OCI-LY3 (cell line): ENCODE measurements around the gene GHITM.
"Not testable (repeated sequence)": the region's sequence is repeated elsewhere in the genome, so short reads cannot be mapped to it uniquely, and the experiment has no call there.

Source experiments
- CTCF ChIP-seq: fragments of 200-600, 300-600 bp; sonication (generic); IDR thresholded peaks from 2 replicates; pipeline ENCODE4 v1.5.1; 2014; ENCODE audit warnings: antibody characterized with exemption, low read length, low read depth
- EZH2phosphoT487 ChIP-seq: fragments of 200-600 bp; shearing (Covaris generic); IDR thresholded peaks from 2 replicates; pipeline ENCODE4 v1.6.1; 2018; ENCODE audit warnings: antibody characterized with exemption, mixed run types, low read depth

- not testable (repeated sequence) for TF ChIP-seq CTCF, EZH2phosphoT487
These were observed 25.8 kb upstream of the GHITM start for GRCh38 chr10:84113468-84113867.
